Fibroblast of the aortic adventitia (primary cell): ENCODE results near the gene OLR1. TPM values are rescaled to one million over a fixed set of nuclear protein-coding genes. Genes with fewer than 3 reads are reported as not detected.

Experiments used
- DNase-seq: peaks from one replicate; pipeline ENCODE4 v3.0.0-alpha.2; 2010; ENCODE audit warnings: low read depth
- H3K4me3 ChIP-seq: 2 replicates; pipeline ENCODE4 v1.5.1; 2011; ENCODE audit warnings: low read depth, mild to moderate bottlenecking, control low read depth, low read length, moderate library complexity
- CTCF ChIP-seq: IDR thresholded peaks from 2 replicates; pipeline ENCODE4 v1.5.1; 2011; ENCODE audit warnings: mild to moderate bottlenecking, low read length, control low read depth, inconsistent platforms; ENCODE audit not compliant: insufficient read depth
- total RNA-seq: library from RNA; depleted of rRNA; stranded (reverse); fragments of >200 nt; gene quantifications from 2 replicates; pipeline ENCODE4 v1.2.3, GENCODE V29; 2012; ENCODE audit warnings: low replicate concordance

Gene OLR1
- total RNA-seq, 1 donor = not detected

- peak overlapping the region; percentile 97 for H3K4me3 ChIP-seq
- TF ChIP-seq CTCF = no peak
- peak; percentile 90 for DNase-seq
Measured at GRCh38 chr12:10213168-10214135, 41.5 kb upstream of the OLR1 start.

- DNase-seq = peak; percentile 87
Measured at GRCh38 chr12:10212739-10213131, 40.8 kb upstream of the OLR1 start, which contains the start of gene GABARAPL1. Gene GABARAPL1 (plus strand): TSS chr12:10212877. CDS start chr12:10213130, 253 bp downstream.

GRCh38 chr12:10211940-10212738, 40.2 kb upstream of the OLR1 start:
- TF ChIP-seq CTCF = no peak
- DNase-seq = peak; percentile 99
- H3K4me3 ChIP-seq = peak overlapping the region; percentile 97

More at GRCh38 chr12:10212739-10213131, 40.8 kb upstream of the OLR1 start, which contains the start of gene GABARAPL1:
- TF ChIP-seq CTCF = no peak
- H3K4me3 ChIP-seq = peak within 1 kb of the TSS; percentile 97

GRCh38 chr12:10211101-10211939, 39.4 kb upstream of the OLR1 start:
- DNase-seq = no peak
- no peak overlapping the region for H3K4me3 ChIP-seq
- TF ChIP-seq CTCF = no peak

- H3K4me3 ChIP-seq = no peak overlapping the region
- TF ChIP-seq CTCF = no peak
- no peak for DNase-seq
Measured at GRCh38 chr12:10210225-10210624, 38.3 kb upstream of the OLR1 start.

- no peak for DNase-seq
- TF ChIP-seq CTCF = no peak
- H3K4me3 ChIP-seq = no peak overlapping the region
Measured at GRCh38 chr12:10207136-10207535, 35.2 kb upstream of the OLR1 start.
